GM04503 (cell line): ENCODE measurements around the gene RNF11.
A peak's percentile ranks its signal among the peaks of the same experiment; 100 is the strongest.
"Not testable (repeated sequence)": the region's sequence is repeated elsewhere in the genome, so short reads cannot be mapped to it uniquely, and the experiment has no call there.

Experiments used
- DNase-seq: peaks from one replicate; pipeline ENCODE4 v3.0.0-alpha.2; 2012; ENCODE audit warnings: low read depth

The RNF11 gene, protein sequence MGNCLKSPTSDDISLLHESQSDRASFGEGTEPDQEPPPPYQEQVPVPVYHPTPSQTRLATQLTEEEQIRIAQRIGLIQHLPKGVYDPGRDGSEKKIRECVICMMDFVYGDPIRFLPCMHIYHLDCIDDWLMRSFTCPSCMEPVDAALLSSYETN

DNA sequence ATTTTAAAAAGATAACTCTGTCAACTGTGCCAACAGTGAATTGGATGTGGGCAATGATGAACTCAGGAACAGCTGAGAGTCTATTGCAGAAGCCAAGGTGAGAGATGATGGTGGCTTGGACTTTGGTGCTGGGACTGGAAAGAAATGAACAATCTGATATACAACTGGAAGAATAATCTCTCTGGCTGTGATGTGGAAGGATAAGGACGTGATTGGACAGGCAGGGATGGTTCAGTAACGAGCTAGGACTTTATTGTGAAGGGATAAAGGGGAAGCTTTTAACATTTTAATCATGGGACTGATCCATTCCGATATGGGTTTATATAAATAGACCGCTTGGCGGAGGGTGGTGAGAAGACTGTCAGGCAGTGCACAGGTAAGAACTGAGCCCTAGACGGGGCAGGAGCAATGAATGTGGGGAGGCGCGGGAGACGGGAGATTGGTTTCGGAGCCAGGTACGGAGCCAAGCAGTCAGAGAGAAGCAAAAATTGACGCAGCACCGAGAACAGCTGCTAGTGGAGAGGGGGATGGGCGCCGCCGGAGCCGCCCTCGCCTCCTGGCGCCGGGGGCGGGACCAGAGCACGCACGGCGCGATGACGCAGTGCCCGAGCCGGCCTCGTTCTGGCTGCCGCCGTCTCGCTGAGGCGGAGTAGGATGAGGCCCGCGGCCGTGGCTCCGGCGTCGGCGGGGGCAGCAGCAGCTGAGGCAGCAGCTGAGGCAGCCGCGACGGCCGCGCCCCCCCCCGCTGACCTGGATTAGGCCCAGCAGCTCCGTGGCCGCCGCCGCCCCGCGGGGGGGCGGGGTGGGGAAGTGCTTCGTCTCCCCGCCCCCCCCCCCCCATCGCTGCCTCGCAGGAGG, at the start of gene RNF11:
Gene RNF11, plus strand, starts transcription at position 601 of the 858 bp plus-strand sequence. CDS start 484 bp downstream, outside the sequence.
- DNase-seq, result no peak

DNA sequence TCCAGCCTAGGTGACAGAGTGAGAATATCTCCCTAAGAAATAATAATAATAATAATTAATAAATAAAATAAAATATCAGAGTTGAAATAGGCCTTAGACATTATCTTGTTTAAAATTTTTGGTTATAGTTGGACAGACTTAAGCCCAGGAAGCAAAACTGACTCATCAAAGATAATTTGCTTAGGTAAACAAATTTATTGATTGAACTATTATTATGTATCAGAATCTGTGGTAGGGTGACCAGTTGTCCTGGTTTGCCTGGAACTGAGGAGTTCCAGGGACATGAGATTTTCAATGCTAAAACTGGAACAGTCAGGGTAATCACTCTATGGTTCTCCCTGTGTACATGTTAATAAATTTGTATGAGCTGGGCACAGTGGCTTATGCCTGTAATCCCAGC, 47.8 kb upstream of the RNF11 start:
- DNase-seq, result no peak

DNA sequence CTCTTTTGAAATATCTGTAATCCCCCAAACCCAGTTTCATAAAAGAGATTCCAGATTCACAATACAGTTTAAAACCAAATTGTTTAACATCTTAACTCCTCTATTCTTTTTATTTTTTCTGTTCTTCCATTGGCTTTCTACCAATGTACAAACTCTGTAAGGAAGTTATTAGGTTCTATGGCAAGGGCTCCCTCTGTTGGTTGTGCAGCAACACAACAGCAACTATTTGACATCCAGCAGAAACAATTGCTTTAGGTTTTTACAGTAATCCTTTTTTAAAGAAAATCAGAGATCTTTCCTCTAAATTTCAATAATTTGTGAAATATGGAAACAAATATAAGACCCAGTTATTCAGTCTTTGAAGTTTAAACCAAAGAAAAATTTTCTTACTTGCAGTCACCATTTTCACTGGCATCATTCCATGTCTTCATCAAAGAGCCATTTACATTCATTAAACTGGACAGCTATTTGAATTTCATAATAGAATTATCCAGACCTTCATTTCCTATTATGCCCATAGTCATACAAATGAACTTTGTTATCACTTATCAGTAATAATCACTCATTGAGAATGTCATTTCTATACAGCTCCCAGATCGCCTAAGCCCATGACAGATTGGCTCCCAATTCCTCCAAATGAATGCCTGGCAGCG, 46.5 kb upstream of the RNF11 start:
- no peak for DNase-seq

DNA sequence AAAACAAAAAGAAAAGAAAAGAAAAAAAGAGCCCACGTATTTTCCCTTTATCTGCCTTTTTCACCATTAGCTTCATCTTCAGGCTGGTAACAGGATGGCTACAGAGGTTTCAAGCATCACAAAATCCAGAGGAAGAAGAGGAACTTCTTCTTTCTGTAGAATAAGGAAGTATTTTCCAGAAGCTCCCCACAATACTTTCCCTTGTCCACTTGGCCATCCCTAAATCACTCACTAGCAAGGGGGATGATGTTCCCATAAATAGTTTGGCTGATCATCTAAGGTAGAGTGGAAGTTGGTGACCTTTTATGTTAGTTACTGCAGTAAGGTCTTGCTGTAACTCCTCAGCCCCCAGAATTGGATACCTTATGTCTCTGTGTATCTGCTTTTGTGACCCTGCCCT, 45.1 kb upstream of the RNF11 start:
- no peak for DNase-seq

DNA sequence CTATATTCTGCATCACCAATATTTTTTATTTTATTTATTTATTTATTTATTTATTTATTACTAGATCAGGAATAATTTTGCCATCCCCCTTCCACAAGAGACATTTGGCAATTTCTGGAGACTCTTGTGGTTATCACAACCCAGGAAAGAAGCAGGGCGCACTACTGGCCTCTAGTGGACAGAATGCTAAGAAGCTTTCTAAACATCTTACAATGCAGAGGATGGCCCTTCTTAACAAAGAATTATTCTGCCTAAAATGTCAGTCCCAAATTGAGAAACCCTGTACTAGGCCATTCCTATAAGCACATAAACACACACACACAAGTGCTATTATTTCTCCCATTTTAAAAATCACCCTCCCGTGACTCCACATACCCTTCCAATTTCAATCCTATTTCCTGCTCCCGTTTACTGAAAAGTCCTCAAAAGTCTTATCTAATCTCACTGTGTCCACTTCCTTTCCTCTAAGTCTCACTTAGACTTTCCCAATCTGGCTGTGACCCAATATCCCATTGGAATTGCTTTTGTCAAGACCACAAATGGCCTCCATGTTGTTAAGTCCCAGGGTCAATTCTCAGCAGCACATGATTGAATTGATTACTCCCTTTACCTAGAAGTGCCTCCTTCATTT, 43.7 kb upstream of the RNF11 start:
- peak; percentile 33 for DNase-seq

DNA sequence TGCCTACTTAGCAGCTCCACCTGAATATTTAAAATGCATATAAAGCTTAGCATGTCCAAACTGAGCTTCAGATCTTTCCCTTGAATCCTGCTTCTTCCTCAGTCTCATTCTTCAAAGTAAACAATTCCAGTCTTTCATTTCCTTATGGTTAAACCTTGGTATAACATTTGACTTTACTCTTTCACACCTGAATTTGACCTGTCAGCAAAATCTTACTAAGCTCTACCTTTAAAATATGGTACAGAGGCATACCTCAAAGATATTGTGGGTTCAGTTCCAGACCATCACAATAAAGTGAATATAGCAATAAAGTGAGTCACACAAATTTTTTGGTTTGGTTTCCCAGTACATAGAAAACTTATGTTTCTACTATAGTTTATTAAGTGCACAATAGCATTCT, 42.5 kb upstream of the RNF11 start:
- no peak for DNase-seq

DNA sequence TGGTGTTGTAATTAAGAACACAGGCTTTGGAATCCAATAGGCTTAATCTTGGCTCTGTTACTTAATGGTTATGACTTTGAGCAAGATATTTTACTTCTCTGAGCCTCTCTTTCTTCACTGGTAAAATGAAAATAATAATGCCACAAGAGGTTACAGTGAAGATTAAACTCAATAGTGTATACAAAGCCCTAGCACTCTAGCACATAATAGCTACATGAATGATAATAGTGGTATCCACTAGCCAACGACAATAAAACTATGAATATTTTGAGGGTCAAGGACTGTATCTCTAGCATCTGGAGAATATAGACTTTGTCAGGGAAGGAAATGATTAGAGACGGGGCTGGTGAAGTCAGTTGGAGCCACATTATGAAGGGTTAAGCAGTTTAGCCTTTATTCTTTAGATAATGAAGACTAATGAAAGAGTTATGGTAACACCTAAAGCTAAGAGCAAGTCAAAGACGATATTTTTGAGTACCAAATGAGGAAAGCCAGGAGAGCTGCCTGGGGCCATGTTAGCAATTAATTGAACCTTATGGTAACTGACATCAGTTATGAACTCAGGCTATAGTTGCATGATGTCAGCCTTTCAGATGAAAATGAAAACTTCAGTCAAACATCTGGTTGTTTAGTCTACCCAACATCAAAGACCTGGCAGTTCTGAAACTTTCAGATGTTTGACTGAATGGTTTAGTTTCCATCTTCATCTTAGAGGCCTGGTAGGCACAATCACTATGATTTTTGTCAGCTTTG, 32.8 kb upstream of the RNF11 start:
- no peak for DNase-seq

DNA sequence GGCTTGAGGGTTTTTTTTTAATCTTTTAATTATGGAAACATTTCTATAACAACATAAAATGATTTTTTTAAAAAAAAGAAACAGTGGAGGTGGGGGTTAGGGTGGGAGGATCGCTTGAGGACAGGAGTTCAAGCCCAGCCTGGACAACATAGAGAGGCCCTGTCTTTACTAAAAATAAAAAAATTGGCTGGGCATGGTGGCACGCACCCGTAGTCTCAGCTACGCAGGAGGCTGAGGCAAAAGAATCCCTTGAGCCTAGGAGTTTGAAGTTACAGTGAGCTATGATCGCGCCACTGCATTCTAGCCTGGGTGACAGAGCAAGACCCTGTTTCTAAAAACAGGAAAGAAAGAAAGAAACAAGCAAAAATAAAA, 32.2 kb upstream of the RNF11 start:
- DNase-seq, result no peak

DNA sequence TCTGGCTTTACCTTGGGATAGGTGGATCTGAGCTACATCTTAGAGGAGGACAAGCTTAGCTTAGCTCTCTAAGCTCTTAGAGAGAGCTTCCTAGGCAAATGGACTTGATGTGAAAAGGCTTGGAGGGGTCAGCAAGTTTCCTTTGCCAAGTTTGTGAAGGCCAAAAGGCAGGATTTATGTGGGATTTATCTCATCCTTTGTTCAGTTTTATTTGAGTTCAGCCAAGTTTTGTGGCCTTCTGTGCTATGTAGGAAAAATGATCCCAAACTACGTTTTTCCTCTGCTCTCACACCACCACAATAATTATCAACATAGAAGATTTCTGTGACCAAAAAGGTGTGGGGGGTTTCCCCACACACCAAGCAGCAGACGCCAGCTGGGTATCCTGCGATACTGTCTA, 26.0 kb upstream of the RNF11 start:
- DNase-seq, result no peak

DNA sequence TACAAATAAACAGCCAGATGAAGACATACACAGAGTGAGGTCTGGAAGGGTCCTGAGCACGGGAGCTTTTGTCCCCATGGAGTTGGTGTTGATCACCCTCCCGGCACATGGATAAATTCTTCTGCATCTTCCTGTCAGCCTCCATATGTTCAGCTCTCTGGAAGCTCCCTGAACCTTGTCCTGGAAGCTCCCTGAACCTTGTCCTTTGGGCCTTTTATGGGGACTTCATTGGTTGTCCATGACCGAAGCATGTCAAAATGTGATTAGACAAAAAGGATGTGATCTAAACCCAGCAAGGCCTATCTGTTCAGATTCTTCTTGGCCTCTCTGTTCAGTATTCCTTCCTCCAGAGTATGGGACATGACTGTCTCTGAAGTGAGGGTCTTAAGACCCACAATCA, 25.4 kb upstream of the RNF11 start:
- DNase-seq, result no peak

DNA sequence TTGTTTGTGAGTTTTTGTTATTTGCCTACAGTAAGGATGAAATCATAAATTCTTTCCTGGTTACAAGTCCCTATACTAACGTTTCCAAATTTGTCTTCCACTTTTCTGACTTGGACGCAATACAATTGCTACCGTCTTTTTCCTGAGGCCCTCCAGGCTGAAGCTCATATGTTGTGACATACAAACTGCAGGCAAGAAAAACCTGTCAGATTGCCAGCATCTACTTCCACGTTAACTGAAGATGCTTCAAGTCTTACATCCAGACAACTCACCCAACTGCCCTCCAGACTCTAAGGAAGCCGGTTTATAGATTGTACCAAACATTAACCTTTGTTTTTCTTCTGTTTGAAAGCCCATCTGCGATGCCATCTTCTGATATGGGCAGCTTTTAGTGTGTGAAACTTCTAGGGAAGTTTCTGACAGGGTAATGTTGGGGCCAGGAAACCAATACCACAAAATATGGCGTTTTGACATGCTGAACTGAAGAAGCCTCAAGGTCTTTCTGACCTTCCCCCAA, 21.4 kb upstream of the RNF11 start:
- DNase-seq, result peak; percentile 80

DNA sequence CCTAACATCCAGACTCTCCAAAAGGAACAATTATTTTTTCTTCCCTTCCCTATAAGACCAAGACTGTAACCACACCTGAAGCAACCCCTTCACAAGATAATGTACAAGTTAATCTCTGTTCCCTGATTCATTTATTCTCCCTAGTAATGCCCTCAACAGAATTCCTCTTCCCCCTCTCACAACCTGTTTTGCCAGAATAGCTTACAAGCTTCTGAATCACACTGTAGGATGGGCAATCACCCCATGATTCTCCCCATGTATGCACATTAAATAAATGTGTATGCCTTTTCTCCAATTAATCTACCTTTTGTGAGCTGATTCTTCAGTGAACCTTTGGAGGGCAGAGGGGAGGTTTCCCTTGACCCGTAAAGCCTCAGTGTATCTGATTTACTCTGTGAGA, 20.9 kb upstream of the RNF11 start:
- DNase-seq, result no peak

DNA sequence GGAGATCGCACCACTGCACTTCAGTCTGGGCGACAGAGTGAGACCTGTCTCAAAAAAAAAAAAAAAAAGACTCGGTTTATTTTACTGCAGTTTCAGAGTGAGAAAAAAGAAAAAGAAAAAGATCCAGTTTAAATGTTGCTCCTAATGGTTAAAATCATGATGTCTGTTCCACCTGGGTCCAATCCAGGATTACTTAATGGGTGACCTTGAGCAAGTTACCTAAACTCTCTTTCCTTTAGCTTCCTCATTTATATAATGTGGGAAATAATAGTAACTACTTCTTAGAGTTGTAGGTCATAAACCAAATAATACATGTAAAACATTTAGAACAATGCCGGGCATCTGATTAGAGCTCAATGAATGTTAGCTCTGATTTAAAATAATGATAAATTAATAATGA, 19.4 kb upstream of the RNF11 start:
- no peak for DNase-seq

DNA sequence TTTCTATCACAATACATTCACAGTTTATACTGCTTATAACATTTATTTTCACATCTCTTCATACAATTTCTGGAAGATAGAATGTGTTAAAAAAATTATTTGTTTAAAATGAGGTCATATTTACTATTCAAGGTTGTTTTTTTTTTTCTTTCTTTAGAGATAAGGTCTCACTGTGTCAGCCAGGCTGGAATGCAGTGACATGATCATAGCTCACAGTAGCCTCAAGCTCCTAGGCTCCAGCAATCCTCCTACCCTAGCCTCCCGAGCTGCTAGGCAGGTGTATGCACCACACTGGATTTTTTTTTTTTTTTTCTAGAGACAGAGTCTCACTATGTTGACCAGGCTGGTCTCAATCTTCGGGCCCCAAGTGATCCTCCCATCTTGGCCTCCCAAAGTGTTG, 19.0 kb upstream of the RNF11 start:
- DNase-seq, result no peak

DNA sequence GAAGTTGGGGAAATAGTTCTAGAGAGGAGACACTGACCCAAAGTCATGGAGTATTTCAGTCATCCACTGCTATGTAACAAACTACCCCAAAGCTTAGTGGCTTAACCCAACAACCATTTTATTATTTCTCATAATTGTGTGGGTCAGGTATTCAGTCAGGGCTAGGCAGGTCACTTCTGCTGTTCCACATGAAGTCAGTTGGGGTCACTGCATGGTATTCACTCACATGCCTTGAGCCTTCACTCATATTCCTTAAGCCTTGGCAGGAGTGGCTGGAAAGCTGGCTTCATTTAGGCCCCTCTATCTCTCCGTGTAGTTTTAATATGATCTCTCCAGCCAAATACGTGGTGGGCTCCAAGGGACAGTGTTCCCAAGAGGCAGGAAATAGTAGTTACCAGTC, 17.5 kb upstream of the RNF11 start:
- DNase-seq, result no peak

DNA sequence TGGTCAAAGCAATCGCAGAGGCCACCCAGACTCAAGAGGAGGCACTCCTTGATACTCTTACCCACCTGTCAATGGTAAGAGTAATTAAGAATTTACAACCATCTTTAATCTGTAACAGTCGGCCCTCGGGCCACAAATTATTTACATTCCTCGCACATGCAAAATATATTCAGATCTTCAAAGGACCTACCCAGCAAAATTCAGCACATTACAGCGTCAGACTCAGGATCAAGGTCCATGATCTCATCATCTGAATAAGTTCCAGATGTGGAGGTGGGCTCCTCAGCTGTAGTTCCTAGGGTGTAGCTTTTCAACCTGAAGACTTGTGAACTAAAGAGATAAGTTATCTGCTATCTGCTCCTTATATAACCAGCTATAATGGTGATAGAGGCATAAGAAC, 17.1 kb upstream of the RNF11 start:
- DNase-seq, result no peak

DNA sequence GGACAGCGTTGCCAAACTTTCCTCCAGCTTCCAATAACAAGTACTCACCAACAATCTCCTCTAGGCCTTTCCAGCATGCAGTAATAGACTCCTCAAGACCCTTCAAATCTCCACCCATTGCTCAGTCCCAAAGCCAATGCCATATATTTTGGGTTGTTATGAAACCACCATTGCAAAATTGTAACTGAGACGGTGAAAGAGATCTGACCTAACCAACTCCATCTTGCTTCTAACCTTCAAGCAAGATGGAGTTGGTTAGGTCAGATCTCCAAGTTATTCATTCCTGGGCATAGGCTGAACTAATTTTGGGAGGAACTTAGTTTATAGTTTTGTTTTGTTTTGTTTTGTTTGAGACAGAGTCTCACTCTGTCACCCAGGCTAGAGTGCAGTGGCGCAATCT, 14.5 kb upstream of the RNF11 start:
- not testable (repeated sequence) for DNase-seq

DNA sequence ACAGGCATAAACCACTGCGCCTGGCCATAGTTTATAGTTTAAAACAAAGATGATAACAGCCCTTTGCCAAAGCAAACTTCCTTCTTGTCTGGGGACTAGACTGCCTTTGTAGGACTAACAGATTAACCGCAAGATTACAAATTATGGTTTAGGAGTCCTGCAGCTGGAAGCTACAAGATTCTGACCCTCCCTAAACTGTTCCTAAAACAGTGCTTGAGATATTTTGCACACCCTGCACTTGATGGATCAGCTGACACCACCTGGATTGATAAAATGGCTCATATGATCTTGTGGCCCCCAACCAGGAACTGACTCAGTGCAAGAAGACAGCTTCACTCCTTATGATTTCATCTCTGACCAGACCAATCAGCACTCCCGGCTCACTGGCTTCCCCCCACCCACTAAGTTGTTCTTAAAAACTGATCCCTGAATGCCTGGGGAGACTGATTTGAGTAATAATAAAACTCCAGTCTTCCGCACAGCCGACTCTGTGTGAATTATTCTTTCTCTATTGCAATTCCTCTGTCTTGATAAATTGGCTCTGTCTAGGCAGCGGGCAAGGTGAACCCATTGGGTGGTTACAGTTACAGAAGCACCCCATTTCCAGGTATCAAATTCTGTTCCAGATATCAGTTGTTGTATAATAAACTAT, 13.8 kb upstream of the RNF11 start:
- DNase-seq, result no peak

DNA sequence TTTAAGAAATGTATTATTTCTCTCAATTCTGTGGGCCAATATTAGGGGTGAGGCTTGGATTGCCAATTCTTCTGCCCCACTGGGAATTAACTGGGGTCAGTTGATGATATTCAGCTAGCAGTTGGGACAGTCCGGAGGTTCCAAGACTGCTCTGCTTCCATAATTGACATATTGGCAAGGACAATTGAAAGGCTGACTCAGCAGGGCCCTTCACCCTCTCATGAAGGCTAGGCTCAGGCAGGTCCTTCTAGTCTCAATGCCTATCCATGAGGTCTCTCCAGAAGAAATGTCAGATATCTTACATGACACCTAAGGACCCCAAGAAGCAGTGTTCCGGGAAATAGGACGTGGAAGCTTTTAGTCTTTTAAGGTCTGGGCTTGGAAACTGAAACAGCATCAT, 13.3 kb upstream of the RNF11 start:
- no peak for DNase-seq

DNA sequence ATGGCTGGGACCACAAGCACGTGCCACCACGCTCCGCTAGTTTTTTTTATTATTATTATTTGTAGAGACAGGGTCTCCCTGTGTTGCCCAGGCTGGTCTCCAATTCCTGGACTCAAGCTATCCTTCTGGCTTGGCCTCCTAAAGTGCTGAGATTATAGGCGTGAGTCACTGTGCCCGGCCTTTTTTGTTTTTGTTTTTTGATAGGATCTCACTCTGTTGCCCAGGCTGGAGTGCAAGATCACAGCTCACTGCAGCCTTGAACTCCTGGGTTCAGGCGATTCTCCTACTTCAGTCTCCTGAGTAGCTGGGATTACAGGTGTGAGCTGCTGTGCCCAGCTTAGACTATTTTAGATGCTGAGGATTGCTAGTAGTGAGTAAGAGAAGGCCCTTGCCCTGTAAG, 11.8 kb upstream of the RNF11 start:
- DNase-seq, result no peak

DNA sequence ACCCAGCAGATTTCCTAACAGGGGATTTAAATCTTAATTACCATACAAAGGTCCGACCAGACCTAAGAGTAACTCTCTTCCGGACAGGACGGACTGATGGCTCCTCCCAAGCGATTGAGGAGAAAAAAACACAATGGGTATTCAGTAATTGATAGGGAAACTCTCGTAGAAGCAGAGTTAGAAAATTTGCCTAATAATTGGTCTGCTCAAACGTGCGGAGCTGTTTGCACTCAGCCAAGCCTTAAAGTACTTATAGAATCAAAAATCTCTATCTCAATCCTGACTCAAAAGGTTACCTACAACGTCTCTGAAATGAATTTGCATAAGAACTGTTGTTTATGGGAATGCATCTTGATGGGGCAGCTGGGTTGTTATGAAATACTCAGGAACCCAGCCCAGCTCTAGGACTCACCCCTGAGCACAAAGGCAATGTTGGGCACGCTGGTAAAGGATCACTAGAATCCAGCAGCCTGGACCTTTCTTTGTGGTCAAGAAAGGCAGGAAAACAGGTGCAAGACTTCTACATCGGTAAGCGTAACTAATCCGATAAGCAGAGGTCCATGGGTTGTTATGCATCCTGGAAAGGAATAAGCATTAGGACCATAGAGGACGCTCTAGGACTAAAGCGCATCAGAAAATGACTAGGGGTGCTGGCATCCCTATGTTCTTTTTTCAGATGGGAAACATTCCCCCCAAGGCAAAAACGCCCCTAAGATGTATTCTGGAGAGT, 8.7 kb upstream of the RNF11 start:
- not testable (repeated sequence) for DNase-seq
